Urinary bladder (tissue), 4 donors: ENCODE data around the gene ZNF654. TPM values are rescaled to one million over a fixed set of nuclear protein-coding genes. Genes with fewer than 3 reads are reported as not detected.
A peak's percentile ranks its signal among the peaks of the same experiment; 100 is the strongest.

Experiments
- DNase-seq: peaks from one replicate; pipeline ENCODE4 v3.0.0-alpha.2; 2015; ENCODE audit errors: extremely low spot score
- H3K27ac ChIP-seq: one replicate; pipeline ENCODE4 v1.5.1; 2013; ENCODE audit warnings: low read depth, mild to moderate bottlenecking, moderate library complexity
- H3K36me3 ChIP-seq: one replicate; pipeline ENCODE4 v1.6.1; 2013; ENCODE audit warnings: mild to moderate bottlenecking, moderate library complexity; ENCODE audit not compliant: insufficient read depth
- H3K4me1 ChIP-seq: one replicate; pipeline ENCODE4 v1.6.1; 2013; ENCODE audit warnings: mild to moderate bottlenecking, moderate library complexity; ENCODE audit not compliant: insufficient read depth
- H3K4me3 ChIP-seq: one replicate; pipeline ENCODE4 v1.5.1; 2013; ENCODE audit warnings: low read depth, low read length
- WGBS: extraction: QIAGEN DNeasy Blood & Tissue Kit; methylation state at CpG from one replicate; pipeline ENCODE4 v1.1.7; 2013; 5-methylcytosine and 5-hydroxymethylcytosine counted together
- polyA plus RNA-seq: library from polyadenylated mRNA; stranded (reverse); fragments of 200-250 nt; gene quantifications from one replicate; pipeline ENCODE4 v1.2.3, GENCODE V29; 2013
- total RNA-seq: library from RNA; depleted of rRNA; stranded (reverse); fragments of >200 nt; gene quantifications from one replicate; pipeline ENCODE4 v1.2.3, GENCODE V29; 2014
- donor health status: healthy with polysubstance abuse.
- donor health status: healthy.

Gene ZNF654
- total and polyA plus RNA-seq, 2 donors = 6.2 to 54.7 TPM

- Histone ChIP-seq H3K27ac (no peak overlapping the region), H3K4me3 (no peak overlapping the region), H3K36me3 (no peaks in the 10 kb centered on the region), H3K4me1 (no peaks in the 10 kb centered on the region)
- WGBS = 58% methylated on average over 1 of the region's 1 CpG
- no peak for DNase-seq
These were observed 73.8 kb downstream of the ZNF654 start for GRCh38 chr3:88132894-88133293.

- no peaks in the 10 kb centered on the region for H3K36me3 ChIP-seq
- 22% methylated on average over 1 of the region's 1 CpG for WGBS
- DNase-seq = no peak
- H3K4me1 ChIP-seq = no peaks in the 10 kb centered on the region
- H3K4me3 ChIP-seq = no peak overlapping the region
- H3K27ac ChIP-seq = no peak overlapping the region
These were observed 74.7 kb downstream of the ZNF654 start for GRCh38 chr3:88133711-88134263.

- no peak for DNase-seq
- no peaks in the 10 kb centered on the region for H3K36me3 ChIP-seq
- no peak overlapping the region for H3K4me3 ChIP-seq
- H3K4me1 ChIP-seq = no peaks in the 10 kb centered on the region
- no peak overlapping the region for H3K27ac ChIP-seq
- 89% methylated on average over 1 of the region's 1 CpG for WGBS
These were observed 78.8 kb downstream of the ZNF654 start for GRCh38 chr3:88137836-88138235.

- no peaks in the 10 kb centered on the region for H3K4me1 ChIP-seq
- WGBS = 58% methylated on average over 4 of the region's 4 CpGs
- no peak overlapping the region for H3K27ac ChIP-seq
- H3K4me3 ChIP-seq = no peak overlapping the region
- DNase-seq = peak; percentile 13
- no peaks in the 10 kb centered on the region for H3K36me3 ChIP-seq
These were observed 82.5 kb downstream of the ZNF654 start for GRCh38 chr3:88141458-88142083.

- H3K36me3 ChIP-seq = no peaks in the 10 kb centered on the region
- no peak for DNase-seq
- H3K4me1 ChIP-seq = no peaks in the 10 kb centered on the region
- 67% methylated on average over 3 of the region's 3 CpGs for WGBS
- no peak overlapping the region for H3K27ac ChIP-seq
- H3K4me3 ChIP-seq = no peak overlapping the region
These were observed 83.1 kb downstream of the ZNF654 start for GRCh38 chr3:88142094-88142624.

GRCh38 chr3:88147261-88147660 lies 88.2 kb downstream of the ZNF654 start:
- H3K27ac ChIP-seq = no peak overlapping the region
- H3K36me3 ChIP-seq = no peaks in the 10 kb centered on the region
- DNase-seq = no peak
- H3K4me1 ChIP-seq = no peaks in the 10 kb centered on the region
- no peak overlapping the region for H3K4me3 ChIP-seq

GRCh38 chr3:88148651-88149050 lies 89.6 kb downstream of the ZNF654 start:
- no peaks in the 10 kb centered on the region for H3K36me3 ChIP-seq
- no peak overlapping the region for H3K27ac ChIP-seq
- 51% methylated on average over 17 of the region's 17 CpGs for WGBS

GRCh38 chr3:88149101-88149508 lies 90.0 kb downstream of the ZNF654 start:
- peak; percentile 18 for DNase-seq
- under 1% methylated on average over 16 of the region's 16 CpGs for WGBS

More at GRCh38 chr3:88148651-88149050, 89.6 kb downstream of the ZNF654 start:
- no peaks in the 10 kb centered on the region for H3K4me1 ChIP-seq
- no peak for DNase-seq
- H3K4me3 ChIP-seq = peak overlapping the region; percentile 60

GRCh38 chr3:88149509-88150362 lies 90.7 kb downstream of the ZNF654 start, which contains the start of gene C3orf38:
C3orf38 (plus strand) TSS chr3:88149959; CDS start chr3:88150053, 94 bp downstream.
- DNase-seq = peak; percentile 92
- peak within 1 kb of the TSS; percentile 60 for H3K4me3 ChIP-seq
- WGBS = under 1% methylated on average over 57 of the region's 57 CpGs
- H3K4me1 ChIP-seq = no peaks in the 10 kb centered on the region
- H3K27ac ChIP-seq = peak within 1 kb of the TSS; percentile 91
- peaks cover 3% of the 10 kb centered on the region for H3K36me3 ChIP-seq

More at GRCh38 chr3:88149101-88149508, 90.0 kb downstream of the ZNF654 start:
- peaks cover under 1% of the 10 kb centered on the region for H3K36me3 ChIP-seq
- peak overlapping the region; percentile 60 for H3K4me3 ChIP-seq
- no peak overlapping the region for H3K27ac ChIP-seq
- no peaks in the 10 kb centered on the region for H3K4me1 ChIP-seq

- Histone ChIP-seq H3K4me1 (no peaks in the 10 kb centered on the region), H3K4me3 (peak overlapping the region; percentile 60), H3K36me3 (peaks cover 5% of the 10 kb centered on the region), H3K27ac (peak overlapping the region; percentile 91)
- WGBS = under 1% methylated on average over 8 of the region's 8 CpGs
- DNase-seq = no peak
These were observed 91.3 kb downstream of the ZNF654 start for GRCh38 chr3:88150371-88150770.

GRCh38 chr3:88150806-88151205 lies 91.8 kb downstream of the ZNF654 start:
- 2% methylated on average over 6 of the region's 6 CpGs for WGBS
- H3K4me1 ChIP-seq = no peaks in the 10 kb centered on the region
- DNase-seq = no peak
- no peak overlapping the region for H3K27ac ChIP-seq
- peaks cover 5% of the 10 kb centered on the region for H3K36me3 ChIP-seq
- H3K4me3 ChIP-seq = peak overlapping the region; percentile 60

GRCh38 chr3:88151358-88151757 lies 92.3 kb downstream of the ZNF654 start:
- WGBS = 35% methylated on average over 4 of the region's 4 CpGs
- DNase-seq = no peak
- Histone ChIP-seq H3K36me3 (peaks cover 10% of the 10 kb centered on the region), H3K4me3 (peak overlapping the region; percentile 18), H3K27ac (no peak overlapping the region), H3K4me1 (no peaks in the 10 kb centered on the region)

- Histone ChIP-seq H3K27ac (no peak overlapping the region), H3K4me1 (no peaks in the 10 kb centered on the region), H3K4me3 (no peak overlapping the region), H3K36me3 (peaks cover 13% of the 10 kb centered on the region)
- WGBS = 78% methylated on average over 2 of the region's 2 CpGs
- DNase-seq = no peak
These were observed 93.8 kb downstream of the ZNF654 start for GRCh38 chr3:88152841-88153240.
